CD8-positive, alpha-beta memory T cell (primary cell): ENCODE results near the gene CDT1. TPM values are rescaled to one million over a fixed set of nuclear protein-coding genes. Genes with fewer than 3 reads are reported as not detected.

Source experiments
- CTCF ChIA-PET: fragments of 350-600 bp; sonication (Branson Sonifier 250); formaldehyde crosslinking; loops from one replicate; lab custom pipeline; 2021; ENCODE audit warnings: antibody characterized with exemption; lab: Charles Lee
- POLR2A ChIA-PET: fragments of 350-600 bp; sonication (Branson Sonifier 250); formaldehyde crosslinking; loops from one replicate; lab custom pipeline; 2021; ENCODE audit warnings: antibody characterized with exemption; lab: Charles Lee
- DNase-seq, 5 donors: peaks; one replicate each; pipeline versions ENCODE4 v3.0.0 to v3.0.0-alpha.2; 2020 to 2022; ENCODE audit warnings: mixed read lengths in 1 of 5
- H3K27ac ChIP-seq: one replicate; pipeline ENCODE4 v1.7.0; 2013; ENCODE audit warnings: low read depth, mild to moderate bottlenecking, low read length, moderate library complexity
- H3K27me3 ChIP-seq: 2 replicates; pipeline ENCODE4 v1.7.0; 2013; ENCODE audit warnings: low read length, mild to moderate bottlenecking; ENCODE audit not compliant: insufficient read depth, poor library complexity, severe bottlenecking
- H3K36me3 ChIP-seq: 2 replicates; pipeline ENCODE4 v1.7.0; 2013; ENCODE audit warnings: mild to moderate bottlenecking, low read length, moderate library complexity; ENCODE audit not compliant: insufficient read depth
- H3K4me1 ChIP-seq: 2 replicates; pipeline ENCODE4 v1.7.0; 2013; ENCODE audit warnings: mild to moderate bottlenecking, low read length, moderate library complexity; ENCODE audit not compliant: insufficient read depth
- H3K4me3 ChIP-seq: 2 replicates; pipeline ENCODE4 v1.7.0; 2013; ENCODE audit warnings: mild to moderate bottlenecking, low read length
- H3K9me3 ChIP-seq: 2 replicates; pipeline ENCODE4 v1.7.0; 2013; ENCODE audit warnings: mild to moderate bottlenecking, low read length
- H3K27ac Mint-ChIP-seq, 8 donors: one replicate each; pipeline ENCODE4 v1.8.0; 2020 to 2021; ENCODE audit warnings: mixed read lengths in 8 of 8, mild to moderate bottlenecking in 6 of 8, inconsistent platforms in 3 of 8, moderate library complexity in 3 of 8
- H3K27me3 Mint-ChIP-seq, 2 donors: one replicate each; pipeline ENCODE4 v1.8.0; 2020 to 2021; ENCODE audit warnings: mixed read lengths in 2 of 2, mild to moderate bottlenecking in 1 of 2, moderate library complexity in 1 of 2
- H3K36me3 Mint-ChIP-seq, 3 donors: one replicate each; pipeline ENCODE4 v1.8.0; 2020 to 2021; ENCODE audit warnings: mixed read lengths in 3 of 3, inconsistent platforms in 1 of 3, mild to moderate bottlenecking in 1 of 3
- H3K4me1 Mint-ChIP-seq, 3 donors: one replicate each; pipeline ENCODE4 v1.8.0; 2020 to 2021; ENCODE audit warnings: mixed read lengths in 3 of 3, inconsistent platforms in 1 of 3, mild to moderate bottlenecking in 1 of 3
- H3K4me3 Mint-ChIP-seq, 7 donors: one replicate each; pipeline ENCODE4 v1.8.0; 2020 to 2021; ENCODE audit warnings: mixed read lengths in 7 of 7, mild to moderate bottlenecking in 6 of 7, moderate library complexity in 4 of 7, inconsistent platforms in 2 of 7
- H3K9me3 Mint-ChIP-seq, 5 donors: one replicate each; pipeline ENCODE4 v1.8.0; 2020 to 2022; ENCODE audit warnings: mixed read lengths in 5 of 5, mild to moderate bottlenecking in 3 of 5, moderate library complexity in 2 of 5, inconsistent platforms in 1 of 5
- polyA plus RNA-seq: library from polyadenylated mRNA; unstranded; fragments of 300-500 nt; fragmentation: Illumina TruSeq; gene quantifications from one replicate; pipeline ENCODE4 v1.2.3, GENCODE V29; 2021
- total RNA-seq, 2 experiments: library from RNA; stranded (reverse); gene quantifications; one replicate each; pipeline ENCODE4 v1.2.3, GENCODE V29; 2021

Gene CDT1
- total and polyA plus RNA-seq, 3 experiments from 2014 or later = 0.26 to 106 (median 97.6) TPM

GRCh38 chr16:88833086-88833485 is 29.5 kb downstream of the CDT1 start:
- H3K27ac ChIP-seq = no peak overlapping the region
- ChIA-PET POLR2A (no interaction called here), CTCF (interaction anchor here (0.7 kb wide), 1 partner anchor 19 kb away, joined by 3 read pairs; no protein-coding TSS in a partner anchor)

GRCh38 chr16:88834670-88835069 is 31.1 kb downstream of the CDT1 start:
- H3K36me3 Mint-ChIP-seq = peaks cover 0 to 29% (median 0%) of the 10 kb centered on the region in 3 donors

More at GRCh38 chr16:88833086-88833485, 29.5 kb downstream of the CDT1 start:
- H3K27ac Mint-ChIP-seq = peak overlapping the region in 1 of 8 donors; percentile 24
- Histone ChIP-seq H3K36me3 (no peaks in the 10 kb centered on the region), H3K4me1 (no peaks in the 10 kb centered on the region), H3K27me3 (no peaks in the 10 kb centered on the region), H3K4me3 (no peak overlapping the region), H3K9me3 (no peaks in the 10 kb centered on the region)
- H3K27me3 Mint-ChIP-seq = no peaks in the 10 kb centered on the region
- H3K4me1 Mint-ChIP-seq = no peaks in the 10 kb centered on the region
- peaks cover 0 to 24% (median 0%) of the 10 kb centered on the region in 3 donors for H3K36me3 Mint-ChIP-seq
- H3K9me3 Mint-ChIP-seq = no peaks in the 10 kb centered on the region
- no peak overlapping the region for H3K4me3 Mint-ChIP-seq
- no peak for DNase-seq

GRCh38 chr16:88835383-88835782 is 31.8 kb downstream of the CDT1 start:
- Mint-ChIP-seq H3K4me3 (no peak overlapping the region), H3K27me3 (no peaks in the 10 kb centered on the region), H3K9me3 (no peaks in the 10 kb centered on the region), H3K36me3 (peaks cover 0 to 32% (median 3%) of the 10 kb centered on the region in 3 donors), H3K27ac (peak overlapping the region in 1 of 8 donors; percentile 65), H3K4me1 (no peaks in the 10 kb centered on the region)
- no peaks in the 10 kb centered on the region for H3K36me3 ChIP-seq
- DNase-seq = no peak
- no peak overlapping the region for H3K4me3 ChIP-seq
- H3K27ac ChIP-seq = no peak overlapping the region
- ChIA-PET POLR2A (no interaction called here), CTCF (no interaction called here)
- H3K27me3 ChIP-seq = no peaks in the 10 kb centered on the region
- no peaks in the 10 kb centered on the region for H3K4me1 ChIP-seq
- H3K9me3 ChIP-seq = no peaks in the 10 kb centered on the region

More at GRCh38 chr16:88834670-88835069, 31.1 kb downstream of the CDT1 start:
- Histone ChIP-seq H3K9me3 (no peaks in the 10 kb centered on the region), H3K27me3 (no peaks in the 10 kb centered on the region), H3K4me1 (no peaks in the 10 kb centered on the region), H3K4me3 (no peak overlapping the region), H3K36me3 (no peaks in the 10 kb centered on the region), H3K27ac (no peak overlapping the region)
- Mint-ChIP-seq H3K27me3 (no peaks in the 10 kb centered on the region), H3K27ac (no peak overlapping the region), H3K4me3 (no peak overlapping the region), H3K4me1 (no peaks in the 10 kb centered on the region), H3K9me3 (no peaks in the 10 kb centered on the region)
- POLR2A ChIA-PET = no interaction called here
- CTCF ChIA-PET = no interaction called here
- no peak for DNase-seq

- Mint-ChIP-seq H3K4me3 (no peak overlapping the region), H3K27me3 (no peaks in the 10 kb centered on the region), H3K27ac (no peak overlapping the region), H3K36me3 (peaks cover 0 to 35% (median 3%) of the 10 kb centered on the region in 3 donors), H3K4me1 (no peaks in the 10 kb centered on the region), H3K9me3 (no peaks in the 10 kb centered on the region)
- no peaks in the 10 kb centered on the region for H3K36me3 ChIP-seq
- no peaks in the 10 kb centered on the region for H3K4me1 ChIP-seq
- no peak for DNase-seq
- no peak overlapping the region for H3K4me3 ChIP-seq
- no peaks in the 10 kb centered on the region for H3K9me3 ChIP-seq
- CTCF ChIA-PET = no interaction called here
- no peaks in the 10 kb centered on the region for H3K27me3 ChIP-seq
- no peak overlapping the region for H3K27ac ChIP-seq
- POLR2A ChIA-PET = no interaction called here
These were observed 32.2 kb downstream of the CDT1 start for GRCh38 chr16:88835818-88836217.

GRCh38 chr16:88836791-88837190 is 33.2 kb downstream of the CDT1 start:
- H3K27me3 Mint-ChIP-seq = no peaks in the 10 kb centered on the region

GRCh38 chr16:88837806-88838205 is 34.2 kb downstream of the CDT1 start:
- peaks cover 0 to 36% (median 3%) of the 10 kb centered on the region in 3 donors for H3K36me3 Mint-ChIP-seq
- Histone ChIP-seq H3K36me3 (no peaks in the 10 kb centered on the region), H3K4me1 (no peaks in the 10 kb centered on the region), H3K4me3 (no peak overlapping the region), H3K9me3 (no peaks in the 10 kb centered on the region), H3K27me3 (no peaks in the 10 kb centered on the region), H3K27ac (no peak overlapping the region)
- CTCF ChIA-PET = no interaction called here
- DNase-seq = no peak
- no peaks in the 10 kb centered on the region for H3K9me3 Mint-ChIP-seq
- H3K27me3 Mint-ChIP-seq = no peaks in the 10 kb centered on the region
- H3K4me1 Mint-ChIP-seq = no peaks in the 10 kb centered on the region
- no peak overlapping the region for H3K4me3 Mint-ChIP-seq
- POLR2A ChIA-PET = no interaction called here
- no peak overlapping the region for H3K27ac Mint-ChIP-seq

More at GRCh38 chr16:88836791-88837190, 33.2 kb downstream of the CDT1 start:
- CTCF ChIA-PET = no interaction called here
- Histone ChIP-seq H3K4me3 (no peak overlapping the region), H3K36me3 (no peaks in the 10 kb centered on the region), H3K27me3 (no peaks in the 10 kb centered on the region), H3K27ac (no peak overlapping the region), H3K9me3 (no peaks in the 10 kb centered on the region), H3K4me1 (no peaks in the 10 kb centered on the region)
- no peak for DNase-seq
- POLR2A ChIA-PET = no interaction called here
- Mint-ChIP-seq H3K4me3 (no peak overlapping the region), H3K27ac (no peak overlapping the region), H3K9me3 (no peaks in the 10 kb centered on the region), H3K36me3 (peaks cover 0 to 33% (median 3%) of the 10 kb centered on the region in 3 donors), H3K4me1 (no peaks in the 10 kb centered on the region)

- CTCF ChIA-PET = no interaction called here
- H3K4me3 Mint-ChIP-seq = no peak overlapping the region
- H3K9me3 Mint-ChIP-seq = no peaks in the 10 kb centered on the region
These were observed 35.0 kb downstream of the CDT1 start for GRCh38 chr16:88838566-88838965.

GRCh38 chr16:88839026-88839529 is 35.5 kb downstream of the CDT1 start:
- Histone ChIP-seq H3K36me3 (no peaks in the 10 kb centered on the region), H3K4me1 (no peaks in the 10 kb centered on the region), H3K9me3 (no peaks in the 10 kb centered on the region), H3K27me3 (no peaks in the 10 kb centered on the region), H3K27ac (no peak overlapping the region), H3K4me3 (no peak overlapping the region)
- H3K4me1 Mint-ChIP-seq = peaks cover 0 to 4% (median 0%) of the 10 kb centered on the region in 3 donors
- DNase-seq = no peak
- no peak overlapping the region for H3K4me3 Mint-ChIP-seq
- no peaks in the 10 kb centered on the region for H3K27me3 Mint-ChIP-seq
- H3K27ac Mint-ChIP-seq = no peak overlapping the region
- CTCF ChIA-PET = no interaction called here
- H3K9me3 Mint-ChIP-seq = no peaks in the 10 kb centered on the region
- POLR2A ChIA-PET = no interaction called here
- peaks cover 0 to 42% (median 3%) of the 10 kb centered on the region in 3 donors for H3K36me3 Mint-ChIP-seq

More at GRCh38 chr16:88838566-88838965, 35.0 kb downstream of the CDT1 start:
- DNase-seq = no peak
- H3K36me3 ChIP-seq = no peaks in the 10 kb centered on the region
- Mint-ChIP-seq H3K36me3 (peaks cover 0 to 43% (median 3%) of the 10 kb centered on the region in 3 donors), H3K4me1 (peaks cover 0 to 4% (median 0%) of the 10 kb centered on the region in 3 donors), H3K27me3 (no peaks in the 10 kb centered on the region), H3K27ac (no peak overlapping the region)
- no peak overlapping the region for H3K27ac ChIP-seq
- POLR2A ChIA-PET = no interaction called here
- no peak overlapping the region for H3K4me3 ChIP-seq
- no peaks in the 10 kb centered on the region for H3K27me3 ChIP-seq
- no peaks in the 10 kb centered on the region for H3K9me3 ChIP-seq
- no peaks in the 10 kb centered on the region for H3K4me1 ChIP-seq
